SK-N-SH treated with all-trans-retinoic acid at 6 μM for 48 hours (cell line): ENCODE measurements around the gene GRM7.

Experiments used
- ATAC-seq: fragments of 200-7000 bp; cut with Tn5 transposase; 3 replicates; pipeline ENCODE4 v1.9.1; 2020; ENCODE audit warnings: mild to moderate bottlenecking, moderate library complexity
- ARNTL ChIP-seq: fragments of 450-650 bp; formaldehyde crosslinking; IDR thresholded peaks from 2 replicates; pipeline ENCODE4 v1.5.0; 2020; ENCODE audit warnings: low read depth, mild to moderate bottlenecking, moderate library complexity, borderline replicate concordance
- BACH2 ChIP-seq: fragments of 250-450 bp; sonication (Bioruptor Pico); IDR thresholded peaks from 2 replicates; pipeline ENCODE4 v1.9.0; 2021; ENCODE audit warnings: mild to moderate bottlenecking, borderline replicate concordance
- CREB5 ChIP-seq: fragments of 250-450 bp; sonication (Bioruptor Pico); IDR thresholded peaks from 2 replicates; pipeline ENCODE4 v1.5.1; 2020; ENCODE audit warnings: low read depth, mild to moderate bottlenecking, moderate library complexity
- CSRNP3 ChIP-seq: fragments of 250-450 bp; sonication (Bioruptor Pico); IDR thresholded peaks from 2 replicates; pipeline ENCODE4 v1.5.1; 2021; ENCODE audit warnings: mild to moderate bottlenecking, moderate library complexity
- ESRRG ChIP-seq: fragments of 250-450 bp; sonication (Bioruptor Pico); IDR thresholded peaks from 2 replicates; pipeline ENCODE4 v1.6.1; 2021; ENCODE audit warnings: mild to moderate bottlenecking
- ISL1 ChIP-seq: fragments of 250-450 bp; sonication (Bioruptor Pico); IDR thresholded peaks from 2 replicates; pipeline ENCODE4 v2.1.2; 2022; ENCODE audit warnings: mild to moderate bottlenecking, moderate library complexity
- OSR1 ChIP-seq: fragments of 250-450 bp; sonication (Bioruptor Pico); IDR thresholded peaks from 2 replicates; pipeline ENCODE4 v1.8.0; 2022; ENCODE audit warnings: moderate library complexity, mild to moderate bottlenecking, inconsistent platforms
- PATZ1 ChIP-seq: fragments of 250-450 bp; sonication (Bioruptor Pico); IDR thresholded peaks from 2 replicates; pipeline ENCODE4 v1.8.0; 2020; ENCODE audit warnings: mild to moderate bottlenecking, moderate library complexity, borderline replicate concordance
- PPARA ChIP-seq: fragments of 250-450 bp; sonication (Bioruptor Pico); IDR thresholded peaks from 2 replicates; pipeline ENCODE4 v1.5.0; 2020; ENCODE audit warnings: mild to moderate bottlenecking, borderline replicate concordance
- RARB ChIP-seq: fragments of 250-450 bp; sonication (Bioruptor Pico); IDR thresholded peaks from 2 replicates; pipeline ENCODE4 v1.8.0; 2021; ENCODE audit warnings: mild to moderate bottlenecking, moderate library complexity
- SNAI2 ChIP-seq: fragments of 250-450 bp; sonication (Bioruptor Pico); IDR thresholded peaks from 2 replicates; pipeline ENCODE4 v1.5.0; 2020; ENCODE audit warnings: mild to moderate bottlenecking, moderate library complexity
- TCF4 ChIP-seq: fragments of 250-450 bp; sonication (Bioruptor Pico); IDR thresholded peaks from 2 replicates; pipeline ENCODE4 v1.8.0; 2021; ENCODE audit warnings: mild to moderate bottlenecking, moderate library complexity, borderline replicate concordance
- TOX ChIP-seq: fragments of 250-450 bp; sonication (Bioruptor Pico); IDR thresholded peaks from 2 replicates; pipeline ENCODE4 v1.8.0; 2021; ENCODE audit warnings: mild to moderate bottlenecking, moderate library complexity, borderline replicate concordance
- TSHZ2 ChIP-seq: fragments of 250-450 bp; sonication (Bioruptor Pico); IDR thresholded peaks from 2 replicates; pipeline ENCODE4 v1.5.0; 2020; ENCODE audit warnings: mild to moderate bottlenecking, moderate library complexity
- ZC3H10 ChIP-seq: fragments of 250-450 bp; sonication (Bioruptor Pico); IDR thresholded peaks from 2 replicates; pipeline ENCODE4 v1.5.1; 2021; ENCODE audit warnings: mild to moderate bottlenecking, moderate library complexity
- ZFP3 ChIP-seq: fragments of 250-450 bp; sonication (Bioruptor Pico); IDR thresholded peaks from 2 replicates; pipeline ENCODE4 v1.5.0; 2020; ENCODE audit warnings: mild to moderate bottlenecking, moderate library complexity
- ZNF565 ChIP-seq: fragments of 450-650 bp; formaldehyde crosslinking; conservative IDR thresholded peaks from 2 replicates; pipeline ENCODE4 v1.5.0; 2020; ENCODE audit warnings: low read depth, mild to moderate bottlenecking, moderate library complexity
- ZNF70 ChIP-seq: fragments of 450-650 bp; formaldehyde crosslinking; IDR thresholded peaks from 2 replicates; pipeline ENCODE4 v1.5.0; 2020; ENCODE audit warnings: mild to moderate bottlenecking, moderate library complexity
- ZNF8 ChIP-seq: fragments of 450-650 bp; formaldehyde crosslinking; IDR thresholded peaks from 2 replicates; pipeline ENCODE4 v1.5.0; 2020; ENCODE audit warnings: mild to moderate bottlenecking, moderate library complexity
- TF ChIP-seq, protein P1 (sequence below): fragments of 250-450 bp; sonication (Bioruptor Pico); IDR thresholded peaks from 2 replicates; pipeline ENCODE4 v1.8.0; 2021; ENCODE audit warnings: low read depth, mild to moderate bottlenecking, moderate library complexity, borderline replicate concordance

GRM7 gene

DNA sequence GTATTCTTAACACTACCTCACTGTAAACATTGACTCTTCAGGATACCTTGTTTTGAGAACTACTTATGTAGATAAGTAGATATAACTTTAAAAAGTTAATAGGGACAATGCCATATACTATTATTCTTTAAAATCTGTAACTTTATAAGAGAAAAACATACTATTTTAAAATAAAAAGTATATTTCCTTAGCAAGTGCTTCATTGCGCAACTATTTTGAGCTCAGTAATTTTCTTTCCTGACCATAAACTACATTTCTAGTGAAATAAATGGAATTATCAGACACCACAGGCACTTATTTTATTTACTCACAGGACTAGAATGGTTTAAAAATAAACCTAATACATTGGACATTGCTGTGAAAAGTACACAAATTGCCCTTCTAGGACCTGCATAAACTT, 876.3 kb downstream of the GRM7 start (continued):
- TF ChIP-seq PATZ1 (CRISPR knock-in tag): no peak
- TF ChIP-seq ZNF8 (CRISPR knock-in tag): no peak
- TF ChIP-seq ZNF565 (CRISPR knock-in tag): no peak
- TF ChIP-seq CREB5: no peak
- TF ChIP-seq OSR1 (CRISPR knock-in tag): no peak
- TF ChIP-seq RARB (CRISPR knock-in tag): no peak
- TF ChIP-seq ARNTL (CRISPR knock-in tag): no peak
- TF ChIP-seq, all 23 proteins: peak for 0

- no peak for TF ChIP-seq ZC3H10
- TF ChIP-seq PATZ1 (CRISPR knock-in tag): no peak
- ATAC-seq: no peak
These were observed 878.8 kb downstream of the GRM7 start for GRCh38 chr3:7739754-7740153.

- TF ChIP-seq, protein P1, sequence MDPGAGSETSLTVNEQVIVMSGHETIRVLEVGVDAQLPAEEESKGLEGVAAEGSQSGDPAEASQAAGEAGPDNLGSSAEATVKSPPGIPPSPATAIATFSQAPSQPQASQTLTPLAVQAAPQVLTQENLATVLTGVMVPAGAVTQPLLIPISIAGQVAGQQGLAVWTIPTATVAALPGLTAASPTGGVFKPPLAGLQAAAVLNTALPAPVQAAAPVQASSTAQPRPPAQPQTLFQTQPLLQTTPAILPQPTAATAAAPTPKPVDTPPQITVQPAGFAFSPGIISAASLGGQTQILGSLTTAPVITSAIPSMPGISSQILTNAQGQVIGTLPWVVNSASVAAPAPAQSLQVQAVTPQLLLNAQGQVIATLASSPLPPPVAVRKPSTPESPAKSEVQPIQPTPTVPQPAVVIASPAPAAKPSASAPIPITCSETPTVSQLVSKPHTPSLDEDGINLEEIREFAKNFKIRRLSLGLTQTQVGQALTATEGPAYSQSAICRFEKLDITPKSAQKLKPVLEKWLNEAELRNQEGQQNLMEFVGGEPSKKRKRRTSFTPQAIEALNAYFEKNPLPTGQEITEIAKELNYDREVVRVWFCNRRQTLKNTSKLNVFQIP (CRISPR knock-in tag): no peak
- TF ChIP-seq BACH2 (CRISPR knock-in tag): no peak
- TF ChIP-seq, all 23 proteins: peak for 0
- no peak for ATAC-seq
These were observed 879.5 kb downstream of the GRM7 start for GRCh38 chr3:7740458-7740857.

GRCh38 chr3:7744850-7745249, 883.9 kb downstream of the GRM7 start:
- TF ChIP-seq PATZ1 (CRISPR knock-in tag) (no peak), ESRRG (CRISPR knock-in tag) (no peak), TOX (no peak), ZNF565 (CRISPR knock-in tag) (no peak), CSRNP3 (CRISPR knock-in tag) (no peak), ZFP3 (CRISPR knock-in tag) (no peak)
- no peak for ATAC-seq

DNA sequence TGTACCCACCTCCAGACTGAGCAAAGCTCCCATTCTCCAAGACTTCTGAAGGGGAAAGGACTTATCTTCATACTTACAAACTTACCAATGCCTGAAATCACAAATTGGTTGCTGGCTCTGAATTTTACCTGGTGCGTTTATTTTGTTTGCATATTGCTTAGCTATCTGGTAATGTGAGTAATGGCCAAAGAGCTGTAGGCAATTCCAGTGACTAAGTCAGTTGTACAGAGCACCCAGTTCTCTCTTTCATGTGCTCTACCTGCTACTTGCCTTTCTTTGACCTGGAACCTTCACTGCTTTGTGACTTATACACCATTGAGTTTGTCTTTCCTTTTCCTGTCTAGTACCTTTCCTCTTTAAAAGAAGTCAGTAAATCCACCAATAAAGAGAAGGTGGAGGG, 884.8 kb downstream of the GRM7 start:
- ATAC-seq: no peak
- no peak for TF ChIP-seq ISL1
- TF ChIP-seq ZFP3 (CRISPR knock-in tag): no peak
- no peak for TF ChIP-seq TSHZ2 (CRISPR knock-in tag)
- TF ChIP-seq PPARA: no peak
- no peak for TF ChIP-seq ZNF70
- no peak for TF ChIP-seq CREB5
- no peak for TF ChIP-seq SNAI2 (CRISPR knock-in tag)
- TF ChIP-seq TCF4: no peak
- TF ChIP-seq OSR1 (CRISPR knock-in tag): no peak
- no peak for TF ChIP-seq ZNF565 (CRISPR knock-in tag)
